Astrocyte (in vitro differentiated cells and primary cell): Measurements from ENCODE around the gene RABGGTA. TPM values are rescaled to one million over a fixed set of nuclear protein-coding genes. Genes with fewer than 3 reads are reported as not detected.

ENCODE experiments used
- DNase-seq: peaks from one replicate; pipeline ENCODE4 v3.0.0-alpha.2; 2010; ENCODE audit warnings: low read depth
- FAIRE-seq: peaks from 2 replicates; lab custom pipeline; 2011; peaks lifted over from hg19 to GRCh38; lab: Jason Lieb, UNC
- H2AFZ ChIP-seq: 2 replicates; pipeline ENCODE4 v1.6.0; 2012; ENCODE audit warnings: low read depth, low read length, inconsistent platforms
- H3K27ac ChIP-seq: 2 replicates; pipeline ENCODE4 v1.5.1; 2011; ENCODE audit warnings: low read depth, low read length, inconsistent platforms
- H3K27me3 ChIP-seq: 2 replicates; pipeline ENCODE4 v1.6.0; 2011; ENCODE audit warnings: low read length, inconsistent platforms; ENCODE audit not compliant: insufficient read depth
- H3K36me3 ChIP-seq: 2 replicates; pipeline ENCODE4 v1.5.1; 2011; ENCODE audit warnings: low read length, inconsistent platforms; ENCODE audit not compliant: insufficient read depth
- H3K4me1 ChIP-seq: 2 replicates; pipeline ENCODE4 v1.5.1; 2011; ENCODE audit warnings: low read length, inconsistent platforms; ENCODE audit not compliant: insufficient read depth
- H3K4me2 ChIP-seq: 2 replicates; pipeline ENCODE4 v1.6.0; 2012; ENCODE audit warnings: low read length, inconsistent platforms
- H3K4me3 ChIP-seq: 2 replicates; pipeline ENCODE4 v1.5.1; 2011; ENCODE audit warnings: low read depth, mild to moderate bottlenecking, low read length, inconsistent platforms; ENCODE audit not compliant: insufficient read depth
- H3K79me2 ChIP-seq: 2 replicates; pipeline ENCODE4 v1.6.0; 2012; ENCODE audit warnings: mild to moderate bottlenecking, low read length, inconsistent platforms; ENCODE audit not compliant: insufficient read depth
- H3K9ac ChIP-seq: 2 replicates; pipeline ENCODE4 v1.6.0; 2012; ENCODE audit warnings: mild to moderate bottlenecking, low read length, inconsistent platforms
- H3K9me3 ChIP-seq: 2 replicates; pipeline ENCODE4 v1.5.1; 2012; ENCODE audit warnings: low read depth, mild to moderate bottlenecking, low read length, inconsistent platforms; ENCODE audit not compliant: insufficient read depth
- H4K20me1 ChIP-seq: 2 replicates; pipeline ENCODE4 v1.6.0; 2012; ENCODE audit warnings: low read length, inconsistent platforms; ENCODE audit not compliant: insufficient read depth
- H3K27ac Mint-ChIP-seq: one replicate; pipeline ENCODE4 v1.8.0; 2021; ENCODE audit warnings: mild to moderate bottlenecking, mixed read lengths; ENCODE audit not compliant: unreplicated experiment
- H3K27me3 Mint-ChIP-seq: one replicate; pipeline ENCODE4 v1.8.0; 2021; ENCODE audit warnings: low read depth, mixed read lengths; ENCODE audit not compliant: unreplicated experiment
- H3K36me3 Mint-ChIP-seq: one replicate; pipeline ENCODE4 v1.8.0; 2021; ENCODE audit warnings: low read depth, mixed read lengths; ENCODE audit not compliant: unreplicated experiment
- H3K4me1 Mint-ChIP-seq: one replicate; pipeline ENCODE4 v1.8.0; 2021; ENCODE audit warnings: low read depth, mixed read lengths; ENCODE audit not compliant: unreplicated experiment
- H3K4me3 Mint-ChIP-seq: one replicate; pipeline ENCODE4 v1.8.0; 2021; ENCODE audit warnings: mild to moderate bottlenecking, moderate library complexity, mixed read lengths; ENCODE audit not compliant: unreplicated experiment
- H3K9me3 Mint-ChIP-seq: one replicate; pipeline ENCODE4 v1.8.0; 2021; ENCODE audit warnings: mild to moderate bottlenecking, mixed read lengths; ENCODE audit not compliant: unreplicated experiment
- CTCF ChIP-seq: IDR thresholded peaks from 2 replicates; pipeline ENCODE4 v1.5.1; 2011; ENCODE audit warnings: low read depth, mild to moderate bottlenecking, inconsistent platforms, low read length, moderate library complexity; ENCODE audit not compliant: insufficient read depth
- EZH2 ChIP-seq: IDR thresholded peaks from 2 replicates; pipeline ENCODE4 v1.6.1; 2012; ENCODE audit warnings: mild to moderate bottlenecking, low read length, inconsistent platforms; ENCODE audit not compliant: insufficient read depth
- total RNA-seq: library from RNA; stranded (reverse); gene quantifications from 2 replicates; pipeline ENCODE4 v1.2.1, GENCODE V29; 2021

The RABGGTA gene
- total RNA-seq, 1 donor from 2014 or later: 27.3 TPM

- Histone ChIP-seq H3K79me2 (no peaks in the 10 kb centered on the region), H2AFZ (peak overlapping the region; percentile 93), H3K4me3 (peak overlapping the region; percentile 82), H3K36me3 (peaks cover 7% of the 10 kb centered on the region), H3K9me3 (no peaks in the 10 kb centered on the region), H3K4me1 (peaks cover 5% of the 10 kb centered on the region), H3K4me2 (peak overlapping the region; percentile 94), H3K27ac (peak overlapping the region; percentile 92), H3K9ac (peak overlapping the region; percentile 94), H3K27me3 (no peaks in the 10 kb centered on the region), H4K20me1 (no peaks in the 10 kb centered on the region)
- peaks cover 7% of the 10 kb centered on the region for H3K4me1 Mint-ChIP-seq
- H3K36me3 Mint-ChIP-seq: peaks cover 25% of the 10 kb centered on the region
- FAIRE-seq (no peak), DNase-seq (no peak)
- H3K27ac Mint-ChIP-seq: peak overlapping the region; percentile 93
- no peak for TF ChIP-seq CTCF
- TF ChIP-seq EZH2: no peak
- H3K9me3 Mint-ChIP-seq: no peaks in the 10 kb centered on the region
- H3K4me3 Mint-ChIP-seq: peak overlapping the region; percentile 92
- no peaks in the 10 kb centered on the region for H3K27me3 Mint-ChIP-seq
Measured at GRCh38 chr14:24270537-24271133, 762 bp downstream of the RABGGTA start.

DNA sequence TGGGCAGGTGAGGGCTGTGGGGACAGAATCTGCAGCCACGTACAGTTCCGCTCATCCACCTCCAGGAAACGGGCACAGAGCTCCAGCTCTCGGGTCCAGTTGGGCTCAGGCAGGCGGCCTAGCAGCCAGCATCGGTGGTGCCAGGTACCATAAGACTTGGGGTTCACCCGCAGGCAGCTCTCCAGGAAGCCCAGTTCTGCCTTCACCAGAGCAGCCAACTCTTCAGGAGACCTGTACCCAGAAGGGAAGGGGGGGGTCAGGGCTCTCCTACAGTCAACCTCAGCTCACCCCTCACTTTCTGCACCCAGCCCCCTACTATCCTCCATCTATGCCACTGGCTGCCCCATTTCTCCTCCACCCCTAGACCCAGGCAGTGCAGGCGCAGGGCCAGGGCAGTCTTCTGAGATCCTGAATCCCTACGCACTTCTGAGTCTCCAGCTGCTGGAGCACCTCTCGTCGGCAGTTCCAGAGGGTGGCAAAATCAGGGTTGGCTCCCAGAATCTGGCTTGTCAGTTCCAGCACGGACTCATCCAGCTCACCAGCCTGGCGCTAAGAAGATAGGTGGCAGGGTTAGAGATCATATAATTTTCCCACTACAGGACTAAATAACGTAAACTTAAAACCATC, 1.4 kb downstream of the RABGGTA start:
- Histone ChIP-seq H3K9me3 (no peaks in the 10 kb centered on the region), H3K27me3 (no peaks in the 10 kb centered on the region), H3K4me2 (no peak overlapping the region), H2AFZ (no peak overlapping the region), H3K79me2 (no peaks in the 10 kb centered on the region), H3K4me1 (peaks cover 5% of the 10 kb centered on the region), H3K4me3 (no peak overlapping the region), H3K36me3 (peaks cover 7% of the 10 kb centered on the region), H4K20me1 (no peaks in the 10 kb centered on the region), H3K9ac (no peak overlapping the region), H3K27ac (no peak overlapping the region)
- peaks cover 28% of the 10 kb centered on the region for H3K36me3 Mint-ChIP-seq
- FAIRE-seq (no peak), DNase-seq (no peak)
- H3K27ac Mint-ChIP-seq: no peak overlapping the region
- no peak for TF ChIP-seq CTCF
- no peak for TF ChIP-seq EZH2
- H3K4me3 Mint-ChIP-seq: peak overlapping the region; percentile 92
- H3K27me3 Mint-ChIP-seq: no peaks in the 10 kb centered on the region
- H3K4me1 Mint-ChIP-seq: peaks cover 7% of the 10 kb centered on the region
- H3K9me3 Mint-ChIP-seq: no peaks in the 10 kb centered on the region

DNA sequence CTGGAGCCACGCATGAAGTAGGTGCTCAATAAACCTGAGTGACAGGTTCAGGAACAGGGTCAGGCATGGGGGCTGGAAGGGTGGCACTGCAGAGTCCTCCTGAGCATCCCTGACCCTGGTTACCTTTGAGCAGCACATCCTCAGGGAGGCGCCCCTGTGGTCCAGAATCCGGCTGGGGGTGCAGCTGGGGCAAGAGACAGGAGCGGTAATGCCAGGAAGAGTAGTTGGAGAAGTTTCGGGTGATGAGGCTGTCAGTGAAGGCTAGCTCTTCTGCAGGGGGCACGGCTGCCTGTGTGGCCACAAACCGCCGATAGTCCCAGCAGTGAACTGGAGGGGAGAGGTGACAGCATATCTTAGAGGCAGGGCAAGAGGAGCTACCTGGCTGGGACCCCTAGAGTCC, 2.0 kb downstream of the RABGGTA start:
- FAIRE-seq: no peak
- H3K27ac ChIP-seq: no peak overlapping the region
- H3K9ac ChIP-seq: no peak overlapping the region
- H3K36me3 ChIP-seq: peaks cover 7% of the 10 kb centered on the region
- Mint-ChIP-seq H3K9me3 (no peaks in the 10 kb centered on the region), H3K27ac (no peak overlapping the region), H3K27me3 (no peaks in the 10 kb centered on the region), H3K4me1 (peaks cover 7% of the 10 kb centered on the region), H3K4me3 (no peak overlapping the region), H3K36me3 (peaks cover 29% of the 10 kb centered on the region)
- no peaks in the 10 kb centered on the region for H3K27me3 ChIP-seq
- H3K79me2 ChIP-seq: no peaks in the 10 kb centered on the region
- H4K20me1 ChIP-seq: no peaks in the 10 kb centered on the region
- DNase-seq: no peak
- H3K4me3 ChIP-seq: no peak overlapping the region
- no peak overlapping the region for H3K4me2 ChIP-seq
- TF ChIP-seq CTCF: no peak
- no peak for TF ChIP-seq EZH2
- H3K9me3 ChIP-seq: no peaks in the 10 kb centered on the region
- H2AFZ ChIP-seq: no peak overlapping the region
- H3K4me1 ChIP-seq: peaks cover 5% of the 10 kb centered on the region
